ENCODE results near the gene COLGALT1. TPM values are rescaled to one million over a fixed set of nuclear protein-coding genes. Genes with fewer than 3 reads are reported as not detected.

COLGALT1 gene
- total and polyA plus RNA-seq, 9 of the 15 experiments (the other 6 are each of a cell fraction or from before 2014, with no cell fraction given), result 4.9 to 119 (median 82.6) TPM

DNA sequence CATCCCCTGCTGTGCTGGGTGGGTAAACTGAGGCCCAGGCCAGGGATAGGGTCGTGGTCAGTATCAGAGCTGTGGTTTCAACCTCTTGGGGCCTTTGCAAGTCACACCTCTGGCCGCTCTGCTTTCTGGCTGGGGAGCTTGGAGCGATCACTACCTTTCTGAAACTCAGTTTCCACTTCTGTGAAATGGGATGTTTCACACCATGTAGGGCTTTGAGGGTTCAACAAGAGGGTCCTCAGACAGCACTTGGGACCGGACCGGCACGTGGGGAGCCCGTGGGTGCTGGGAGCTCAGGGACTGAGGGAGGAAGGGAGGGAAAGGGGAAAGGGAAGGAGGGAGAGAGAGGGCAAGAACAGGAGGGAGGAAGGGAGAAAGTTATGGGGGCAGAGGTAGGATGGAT, 22.9 kb upstream of the COLGALT1 start (continued):
- TF ChIP-seq ZNF609 (CRISPR knock-in tag; IDR thresholded peaks at IDR 0.05; ENCODE audit: borderline replicate concordance) (no peak), FOXJ2 (tag; IDR thresholded peaks at IDR 0.05) (no peak), RBM25 (IDR thresholded peaks at IDR 0.05; ENCODE audit: low read depth, low read length, severe bottlenecking) (peak; percentile 81), HDAC2 (IDR thresholded peaks at IDR 0.05) (0 out of 2 replicates have a peak, but pooled peaks have one; percentile 26), ZNF778 (CRISPR knock-in tag; IDR thresholded peaks at IDR 0.05) (no peak), MCM3 (IDR thresholded peaks at IDR 0.05) (no peak), ETV1 (tag; conservative IDR thresholded peaks at IDR 0.05; ENCODE audit: low read depth) (no peak)
- TF ChIP-seq, protein P1, sequence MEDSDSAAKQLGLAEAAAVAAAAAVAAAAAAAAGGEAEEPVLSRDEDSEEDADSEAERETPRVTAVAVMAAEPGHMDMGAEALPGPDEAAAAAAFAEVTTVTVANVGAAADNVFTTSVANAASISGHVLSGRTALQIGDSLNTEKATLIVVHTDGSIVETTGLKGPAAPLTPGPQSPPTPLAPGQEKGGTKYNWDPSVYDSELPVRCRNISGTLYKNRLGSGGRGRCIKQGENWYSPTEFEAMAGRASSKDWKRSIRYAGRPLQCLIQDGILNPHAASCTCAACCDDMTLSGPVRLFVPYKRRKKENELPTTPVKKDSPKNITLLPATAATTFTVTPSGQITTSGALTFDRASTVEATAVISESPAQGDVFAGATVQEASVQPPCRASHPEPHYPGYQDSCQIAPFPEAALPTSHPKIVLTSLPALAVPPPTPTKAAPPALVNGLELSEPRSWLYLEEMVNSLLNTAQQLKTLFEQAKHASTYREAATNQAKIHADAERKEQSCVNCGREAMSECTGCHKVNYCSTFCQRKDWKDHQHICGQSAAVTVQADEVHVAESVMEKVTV (CRISPR knock-in tag; IDR thresholded peaks at IDR 0.05), result no peak
- TF ChIP-seq, protein P2, sequence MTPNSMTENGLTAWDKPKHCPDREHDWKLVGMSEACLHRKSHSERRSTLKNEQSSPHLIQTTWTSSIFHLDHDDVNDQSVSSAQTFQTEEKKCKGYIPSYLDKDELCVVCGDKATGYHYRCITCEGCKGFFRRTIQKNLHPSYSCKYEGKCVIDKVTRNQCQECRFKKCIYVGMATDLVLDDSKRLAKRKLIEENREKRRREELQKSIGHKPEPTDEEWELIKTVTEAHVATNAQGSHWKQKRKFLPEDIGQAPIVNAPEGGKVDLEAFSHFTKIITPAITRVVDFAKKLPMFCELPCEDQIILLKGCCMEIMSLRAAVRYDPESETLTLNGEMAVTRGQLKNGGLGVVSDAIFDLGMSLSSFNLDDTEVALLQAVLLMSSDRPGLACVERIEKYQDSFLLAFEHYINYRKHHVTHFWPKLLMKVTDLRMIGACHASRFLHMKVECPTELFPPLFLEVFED (CRISPR knock-in tag; conservative IDR thresholded peaks at IDR 0.05), result no peak

Measured in K562 (cell line).